Kidney (tissue), 14 donors: ENCODE results near the gene RASGRP1. TPM values are rescaled to one million over a fixed set of nuclear protein-coding genes. Genes with fewer than 3 reads are reported as not detected.

Experiments
- DNase-seq, 5 donors: peaks; one replicate each; pipeline ENCODE4 v3.0.0-alpha.2; 2013 to 2020
- FAIRE-seq: peaks from 2 replicates; lab custom pipeline; 2012; peaks lifted over from hg19 to GRCh38; lab: Jason Lieb, UNC
- H3K27ac ChIP-seq, 2 donors: one replicate each; pipeline ENCODE4 v1.7.0; 2013; ENCODE audit warnings: low read depth in 2 of 2, low read length in 2 of 2, inconsistent platforms in 1 of 2
- H3K27me3 ChIP-seq: one replicate; pipeline ENCODE4 v1.7.1; 2013; ENCODE audit warnings: low read length, inconsistent platforms; ENCODE audit not compliant: control insufficient read depth, insufficient read depth
- H3K36me3 ChIP-seq, 3 donors: one replicate each; pipeline versions ENCODE4 v1.7.0 to v1.7.1; 2013; ENCODE audit warnings: low read length in 3 of 3, control low read depth in 1 of 3, inconsistent platforms in 1 of 3; ENCODE audit not compliant: insufficient read depth in 3 of 3, control insufficient read depth in 2 of 3
- H3K4me1 ChIP-seq, 3 donors: one replicate each; pipeline versions ENCODE4 v1.7.0 to v1.7.1; 2013; ENCODE audit warnings: low read length in 3 of 3, inconsistent platforms in 1 of 3, low read depth in 1 of 3; ENCODE audit not compliant: control insufficient read depth in 2 of 3, insufficient read depth in 2 of 3
- H3K4me3 ChIP-seq, 3 donors: one replicate each; pipeline versions ENCODE4 v1.7.0 to v1.8.1; 2013; ENCODE audit warnings: low read length in 3 of 3, control low read depth in 1 of 3, inconsistent platforms in 1 of 3
- H3K9ac ChIP-seq, 3 donors: one replicate each; pipeline versions ENCODE4 v1.7.0 to v1.7.1; 2013; ENCODE audit warnings: low read length in 3 of 3, control low read depth in 1 of 3, inconsistent platforms in 1 of 3
- H3K9me3 ChIP-seq, 3 donors: one replicate each; pipeline versions ENCODE4 v1.7.0 to v1.7.1; 2013; ENCODE audit warnings: low read length in 3 of 3, control low read depth in 1 of 3, inconsistent platforms in 1 of 3; ENCODE audit not compliant: control insufficient read depth in 2 of 3, insufficient read depth in 1 of 3
- intact Hi-C: fragments of 100-400 bp; cut with DNase I; formaldehyde crosslinking; loops from one replicate; pipeline ENCODE4 v1.11.1; 2022
- polyA plus RNA-seq: library from polyadenylated mRNA; stranded (reverse); fragments of 350-450 nt; fragmentation: Illumina TruSeq; extraction: RNeasy Lipid Tissue Mini Kit (QIAGEN cat#74804); gene quantifications from one replicate; pipeline ENCODE4 v1.2.3, GENCODE V29; 2014; ENCODE audit warnings: low read depth, low replicate concordance; ENCODE audit not compliant: insufficient read depth
- total RNA-seq: library from RNA; stranded (reverse); fragmentation: NEBNext Ultra II Directional; extraction: Animal tissue kit (Norgen Biotek cat#: 25700); gene quantifications from one replicate; pipeline ENCODE4 v1.2.1, GENCODE V29; 2021
- TF ChIP-seq, protein P1 (sequence below): IDR thresholded peaks from 3 replicates; pipeline ENCODE4 v1.5.1; 2012; ENCODE audit warnings: mild to moderate bottlenecking, moderate library complexity, borderline replicate concordance; ENCODE audit not compliant: insufficient read depth; ENCODE audit errors: extremely low read depth
- donor health status: control.
- donor health status: control.
- donor health status: control.
- donor health status: control.
- donor health status: control.
- donor health status: DM: yes; HTN: yes; CAD: no.
- donor health status: Normal renal cell carcinoma (clear cell type).

The RASGRP1 gene
- total and polyA plus RNA-seq, 2 donors from 2014 or later, result 3.4 to 12.5 TPM

DNA sequence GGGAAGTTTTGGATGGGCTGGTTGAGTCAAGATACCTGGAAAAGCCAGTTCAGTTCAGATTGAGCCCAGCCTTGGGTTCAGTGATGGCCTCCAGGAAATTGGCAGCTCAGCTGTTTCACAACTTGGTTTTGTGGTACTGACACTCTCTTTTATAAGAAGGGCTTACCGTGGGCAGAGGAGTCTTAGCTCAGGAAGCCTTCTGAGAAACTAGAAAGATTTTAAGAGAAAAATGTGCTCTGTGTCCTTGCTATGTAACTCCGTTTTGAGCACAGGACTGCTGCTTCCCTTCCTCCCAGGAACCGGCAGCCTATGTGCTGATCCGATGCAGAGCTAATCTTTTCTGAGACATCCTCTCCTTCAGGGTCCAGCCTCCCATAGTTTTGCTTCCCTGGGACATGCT, 46.6 kb upstream of the RASGRP1 start:
- Histone ChIP-seq H3K9ac (no peak overlapping the region), H3K4me3 (no peak overlapping the region), H3K4me1 (no peaks in the 10 kb centered on the region), H3K27me3 (no peaks in the 10 kb centered on the region), H3K36me3 (no peaks in the 10 kb centered on the region), H3K27ac (no peak overlapping the region), H3K9me3 (no peaks in the 10 kb centered on the region)
- TF ChIP-seq, protein P1, sequence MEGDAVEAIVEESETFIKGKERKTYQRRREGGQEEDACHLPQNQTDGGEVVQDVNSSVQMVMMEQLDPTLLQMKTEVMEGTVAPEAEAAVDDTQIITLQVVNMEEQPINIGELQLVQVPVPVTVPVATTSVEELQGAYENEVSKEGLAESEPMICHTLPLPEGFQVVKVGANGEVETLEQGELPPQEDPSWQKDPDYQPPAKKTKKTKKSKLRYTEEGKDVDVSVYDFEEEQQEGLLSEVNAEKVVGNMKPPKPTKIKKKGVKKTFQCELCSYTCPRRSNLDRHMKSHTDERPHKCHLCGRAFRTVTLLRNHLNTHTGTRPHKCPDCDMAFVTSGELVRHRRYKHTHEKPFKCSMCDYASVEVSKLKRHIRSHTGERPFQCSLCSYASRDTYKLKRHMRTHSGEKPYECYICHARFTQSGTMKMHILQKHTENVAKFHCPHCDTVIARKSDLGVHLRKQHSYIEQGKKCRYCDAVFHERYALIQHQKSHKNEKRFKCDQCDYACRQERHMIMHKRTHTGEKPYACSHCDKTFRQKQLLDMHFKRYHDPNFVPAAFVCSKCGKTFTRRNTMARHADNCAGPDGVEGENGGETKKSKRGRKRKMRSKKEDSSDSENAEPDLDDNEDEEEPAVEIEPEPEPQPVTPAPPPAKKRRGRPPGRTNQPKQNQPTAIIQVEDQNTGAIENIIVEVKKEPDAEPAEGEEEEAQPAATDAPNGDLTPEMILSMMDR, result no peak
- FAIRE-seq (no peak), DNase-seq (no peak)
- intact Hi-C loops, result no loop called here

DNA sequence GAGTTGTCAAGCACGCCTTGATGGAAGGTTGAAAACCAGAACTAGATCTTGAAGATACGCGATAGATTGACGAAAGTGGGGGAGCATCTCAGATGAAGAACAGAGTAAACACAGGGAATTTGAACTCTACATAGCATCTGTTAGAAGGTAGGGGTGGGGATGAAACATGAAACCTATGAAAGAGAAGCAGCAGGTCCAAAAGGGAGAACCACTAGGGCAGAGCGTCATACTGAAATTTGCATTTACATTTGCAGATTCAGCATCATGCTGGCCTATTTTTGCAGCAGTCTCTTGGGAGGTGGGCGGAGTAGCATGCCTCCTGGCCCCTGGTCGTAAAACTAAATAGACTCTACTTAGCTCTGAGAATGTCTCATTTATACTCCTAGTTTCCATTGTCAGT, 46.1 kb upstream of the RASGRP1 start:
- no peak for DNase-seq
- Histone ChIP-seq H3K27ac (no peak overlapping the region), H3K9me3 (no peaks in the 10 kb centered on the region), H3K4me1 (no peaks in the 10 kb centered on the region), H3K36me3 (no peaks in the 10 kb centered on the region), H3K4me3 (peak overlapping the region in 1 of 3 donors; percentile 4), H3K27me3 (no peaks in the 10 kb centered on the region), H3K9ac (no peak overlapping the region)
- intact Hi-C loops, result no loop called here
- TF ChIP-seq, protein P1, result no peak
- FAIRE-seq, result no peak

DNA sequence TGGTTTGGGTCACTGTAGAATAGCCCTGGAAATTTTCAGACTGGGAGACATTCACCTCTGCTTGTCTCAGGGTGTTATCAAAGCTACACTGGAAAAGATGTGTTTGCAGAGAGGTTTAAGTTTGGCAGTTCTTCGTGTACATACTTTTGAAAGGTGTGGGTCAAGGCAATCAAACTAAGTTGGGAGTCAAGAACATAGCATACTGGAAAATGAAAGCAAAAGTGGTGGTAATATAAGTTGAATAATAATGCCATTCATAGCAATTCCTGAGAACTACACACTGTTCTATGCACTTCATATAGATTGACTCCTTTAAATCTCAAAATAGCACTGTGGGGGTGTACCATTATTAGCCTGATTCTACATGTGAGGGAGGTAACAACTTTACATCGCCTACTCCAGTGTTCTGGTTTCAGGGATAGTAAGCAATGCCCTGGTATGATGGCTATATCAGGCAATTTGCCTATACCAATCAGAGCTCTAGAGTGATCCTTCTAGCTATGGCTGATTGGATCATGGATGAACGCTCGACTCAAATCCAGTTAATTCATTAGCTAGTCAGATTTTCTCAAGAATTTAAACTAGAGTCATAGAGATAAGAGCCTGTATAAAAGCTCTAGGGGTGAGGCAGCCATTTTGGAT, 44.6 kb upstream of the RASGRP1 start:
- Histone ChIP-seq H3K4me3 (no peak overlapping the region), H3K27me3 (no peaks in the 10 kb centered on the region), H3K27ac (no peak overlapping the region), H3K4me1 (no peaks in the 10 kb centered on the region), H3K36me3 (no peaks in the 10 kb centered on the region), H3K9ac (no peak overlapping the region), H3K9me3 (no peaks in the 10 kb centered on the region)
- no peak for FAIRE-seq
- intact Hi-C loops, result no loop called here
- TF ChIP-seq, protein P1, result no peak
- DNase-seq, result no peak

DNA sequence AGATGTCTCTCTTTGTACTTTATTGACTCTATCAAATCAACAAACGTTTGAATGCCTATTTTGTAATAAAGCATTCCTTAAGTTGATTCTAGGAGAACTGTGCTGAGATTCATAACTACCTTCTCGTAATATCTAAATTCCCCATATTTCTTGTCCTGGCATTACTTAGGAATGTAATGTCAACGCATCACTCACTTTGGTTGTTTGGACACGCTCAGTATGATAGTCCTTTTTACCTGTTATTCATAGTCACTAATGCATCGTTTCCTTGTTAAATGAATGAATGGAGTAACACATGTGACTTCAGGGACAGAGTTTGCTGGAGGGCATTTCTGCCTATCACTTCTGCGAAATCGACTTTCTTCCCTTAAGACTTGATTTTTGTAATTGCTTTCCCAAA, 44.1 kb upstream of the RASGRP1 start:
- Histone ChIP-seq H3K36me3 (no peaks in the 10 kb centered on the region), H3K9ac (no peak overlapping the region), H3K4me3 (no peak overlapping the region), H3K4me1 (no peaks in the 10 kb centered on the region), H3K27ac (no peak overlapping the region), H3K27me3 (no peaks in the 10 kb centered on the region), H3K9me3 (no peaks in the 10 kb centered on the region)
- TF ChIP-seq, protein P1, result no peak
- DNase-seq (no peak), FAIRE-seq (no peak)
- intact Hi-C loops, result no loop called here
